ENCODE data around the gene EDAR. TPM values are rescaled to one million over a fixed set of nuclear protein-coding genes. Genes with fewer than 3 reads are reported as not detected.

EDAR gene
- total and polyA plus RNA-seq, 10 of the 15 experiments (the other 5 are each of a cell fraction or from before 2014, with no cell fraction given) = 0.04 TPM; not detected in 9

DNA sequence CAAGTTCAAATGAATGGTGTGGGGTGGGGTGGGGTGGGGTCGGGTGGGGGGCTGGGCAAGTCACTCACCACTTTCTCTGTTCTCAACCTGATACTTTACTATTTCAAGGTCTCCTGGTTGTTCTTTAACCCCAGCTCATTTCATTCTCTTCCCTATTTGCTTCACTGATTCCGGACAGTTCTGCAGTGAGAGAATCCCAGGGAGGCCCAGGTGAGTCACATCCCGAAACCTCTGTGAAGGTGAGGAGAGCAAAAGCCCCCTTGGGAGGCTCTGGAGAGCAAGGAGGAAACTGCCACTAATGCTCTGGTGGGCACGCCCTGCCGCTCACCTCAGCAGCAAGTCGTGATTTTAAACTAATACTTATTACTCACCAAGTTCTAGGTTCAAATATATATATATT lies 8.9 kb downstream of the EDAR start:
- Histone ChIP-seq H4K20me1 (ENCODE audit: control insufficient read depth, insufficient read depth) (no peaks in the 10 kb centered on the region), H3K79me2 (ENCODE audit: control insufficient read depth, insufficient read depth, low read length) (no peaks in the 10 kb centered on the region), H3K36me3 (ENCODE audit: control insufficient read depth in 2 of 2, insufficient read depth in 2 of 2, low read length in 1 of 2) (no peaks in the 10 kb centered on the region), H3K9me3 (replicated peaks; ENCODE audit: control insufficient read depth, insufficient read depth, low read length) (no peaks in the 10 kb centered on the region), H3K4me1 (ENCODE audit: control insufficient read depth, insufficient read depth, low read length) (no peaks in the 10 kb centered on the region), H3K27ac (ENCODE audit: control insufficient read depth, insufficient read depth) (no peak overlapping the region), H3K9ac (ENCODE audit: control insufficient read depth, insufficient read depth, low read length) (no peak overlapping the region), H3K4me3 (no peak overlapping the region), H3K27me3 (replicated peaks in 1 of 2; ENCODE audit: control insufficient read depth in 2 of 2, insufficient read depth in 2 of 2, low read length in 1 of 2) (no peaks in the 10 kb centered on the region; a peak in 2 of 4 replicates), H3K4me2 (ENCODE audit: control insufficient read depth, insufficient read depth) (no peak overlapping the region), H2AFZ (ENCODE audit: control insufficient read depth, low read depth, low read length) (no peak overlapping the region)
- no peak for DNase-seq (ENCODE audit: low read depth, low spot score)
- intact Hi-C loops (cut with micrococcal nuclease; ENCODE audit: unreplicated experiment) = no loop called here
- no peak for TF ChIP-seq BMI1 (IDR thresholded peaks at IDR 0.05; ENCODE audit: borderline replicate concordance)
- TF ChIP-seq NRF1 (conservative IDR thresholded peaks at IDR 0.05; ENCODE audit: low read depth, low read length) = no peak
- TF ChIP-seq, protein P1, sequence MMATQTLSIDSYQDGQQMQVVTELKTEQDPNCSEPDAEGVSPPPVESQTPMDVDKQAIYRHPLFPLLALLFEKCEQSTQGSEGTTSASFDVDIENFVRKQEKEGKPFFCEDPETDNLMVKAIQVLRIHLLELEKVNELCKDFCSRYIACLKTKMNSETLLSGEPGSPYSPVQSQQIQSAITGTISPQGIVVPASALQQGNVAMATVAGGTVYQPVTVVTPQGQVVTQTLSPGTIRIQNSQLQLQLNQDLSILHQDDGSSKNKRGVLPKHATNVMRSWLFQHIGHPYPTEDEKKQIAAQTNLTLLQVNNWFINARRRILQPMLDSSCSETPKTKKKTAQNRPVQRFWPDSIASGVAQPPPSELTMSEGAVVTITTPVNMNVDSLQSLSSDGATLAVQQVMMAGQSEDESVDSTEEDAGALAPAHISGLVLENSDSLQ (IDR thresholded peaks at IDR 0.05) = no peak
- no peak for TF ChIP-seq ZZZ3 (IDR thresholded peaks at IDR 0.05; ENCODE audit: control insufficient read depth, insufficient read length, low read depth)
- no peak for TF ChIP-seq BRCA1 (IDR thresholded peaks at IDR 0.05; ENCODE audit: low read depth, low read length)
- no peak for TF ChIP-seq IKZF1 (conservative IDR thresholded peaks at IDR 0.05)
- no peak for TF ChIP-seq ZNF24 (IDR thresholded peaks at IDR 0.05)
- no peak for TF ChIP-seq POLR2AphosphoS2 (IDR thresholded peaks at IDR 0.05; ENCODE audit: low read depth, low read length)
- TF ChIP-seq, protein P2, sequence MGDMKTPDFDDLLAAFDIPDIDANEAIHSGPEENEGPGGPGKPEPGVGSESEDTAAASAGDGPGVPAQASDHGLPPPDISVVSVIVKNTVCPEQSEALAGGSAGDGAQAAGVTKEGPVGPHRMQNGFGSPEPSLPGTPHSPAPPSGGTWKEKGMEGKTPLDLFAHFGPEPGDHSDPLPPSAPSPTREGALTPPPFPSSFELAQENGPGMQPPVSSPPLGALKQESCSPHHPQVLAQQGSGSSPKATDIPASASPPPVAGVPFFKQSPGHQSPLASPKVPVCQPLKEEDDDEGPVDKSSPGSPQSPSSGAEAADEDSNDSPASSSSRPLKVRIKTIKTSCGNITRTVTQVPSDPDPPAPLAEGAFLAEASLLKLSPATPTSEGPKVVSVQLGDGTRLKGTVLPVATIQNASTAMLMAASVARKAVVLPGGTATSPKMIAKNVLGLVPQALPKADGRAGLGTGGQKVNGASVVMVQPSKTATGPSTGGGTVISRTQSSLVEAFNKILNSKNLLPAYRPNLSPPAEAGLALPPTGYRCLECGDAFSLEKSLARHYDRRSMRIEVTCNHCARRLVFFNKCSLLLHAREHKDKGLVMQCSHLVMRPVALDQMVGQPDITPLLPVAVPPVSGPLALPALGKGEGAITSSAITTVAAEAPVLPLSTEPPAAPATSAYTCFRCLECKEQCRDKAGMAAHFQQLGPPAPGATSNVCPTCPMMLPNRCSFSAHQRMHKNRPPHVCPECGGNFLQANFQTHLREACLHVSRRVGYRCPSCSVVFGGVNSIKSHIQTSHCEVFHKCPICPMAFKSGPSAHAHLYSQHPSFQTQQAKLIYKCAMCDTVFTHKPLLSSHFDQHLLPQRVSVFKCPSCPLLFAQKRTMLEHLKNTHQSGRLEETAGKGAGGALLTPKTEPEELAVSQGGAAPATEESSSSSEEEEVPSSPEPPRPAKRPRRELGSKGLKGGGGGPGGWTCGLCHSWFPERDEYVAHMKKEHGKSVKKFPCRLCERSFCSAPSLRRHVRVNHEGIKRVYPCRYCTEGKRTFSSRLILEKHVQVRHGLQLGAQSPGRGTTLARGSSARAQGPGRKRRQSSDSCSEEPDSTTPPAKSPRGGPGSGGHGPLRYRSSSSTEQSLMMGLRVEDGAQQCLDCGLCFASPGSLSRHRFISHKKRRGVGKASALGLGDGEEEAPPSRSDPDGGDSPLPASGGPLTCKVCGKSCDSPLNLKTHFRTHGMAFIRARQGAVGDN (IDR thresholded peaks at IDR 0.05) = no peak
- no peak for TF ChIP-seq ZNF384 (IDR thresholded peaks at IDR 0.05; ENCODE audit: borderline replicate concordance, low read depth, low read length)
- TF ChIP-seq CHD4 (IDR thresholded peaks at IDR 0.05) = no peak
- no peak for TF ChIP-seq BHLHE40 (IDR thresholded peaks at IDR 0.05; ENCODE audit: borderline replicate concordance in 1 of 2, low read depth in 2 of 2, low read length in 1 of 2)
- CTCF ChIA-PET = no interaction called here
- no peak for FAIRE-seq
- RAD21 ChIA-PET (ENCODE audit: unreplicated experiment) = no interaction called here
- in situ Hi-C loops (cut with MboI) = no loop called here
- BruUV-seq (replicated peaks) = no TSS peak
- no peak for ATAC-seq
- SMC1A ChIA-PET (ENCODE audit: uncharacterized antibody, unreplicated experiment) = no interaction called here
- 3% methylated on average over 6 of the region's 6 CpGs for WGBS (ENCODE audit: insufficient coverage, insufficient replicate concordance, low lambda C conversion rate, missing lambda C conversion rate)
- POLR2A ChIA-PET = no interaction called here
